ENCODE results near the gene PIK3C2A.

- no peak for TF ChIP-seq CTCF (IDR thresholded peaks at IDR 0.05)
- TF ChIP-seq EZH2 (IDR thresholded peaks at IDR 0.05): no peak
These were observed 48.3 kb downstream of the PIK3C2A start for GRCh38 chr11:17159441-17159840.

Data from neural progenitor cell (in vitro differentiated cells).